Activated naive CD4-positive, alpha-beta T cell treated with anti-CD3 and anti-CD28 coated beads, Interleukin-2, amount 10 ng/mL, durations not matched to agents 7 days and 5 days (primary cell): ENCODE results near the gene COA3.
"Not testable (repeated sequence)": the region's sequence is repeated elsewhere in the genome, so short reads cannot be mapped to it uniquely, and the experiment has no call there.

Experiments
- CTCF ChIA-PET: fragments of 350-600 bp; sonication (Branson Sonifier 250); formaldehyde crosslinking; loops from one replicate; lab custom pipeline; 2021; ENCODE audit warnings: antibody characterized with exemption; lab: Charles Lee
- DNase-seq: peaks from one replicate; pipeline ENCODE4 v3.0.0-alpha.2; 2020
- H3K27ac Mint-ChIP-seq: one replicate; pipeline ENCODE4 v1.8.0; 2021; ENCODE audit warnings: mild to moderate bottlenecking, moderate library complexity, mixed read lengths
- H3K27me3 Mint-ChIP-seq: one replicate; pipeline ENCODE4 v1.8.0; 2021; ENCODE audit warnings: mild to moderate bottlenecking, mixed read lengths
- H3K36me3 Mint-ChIP-seq: one replicate; pipeline ENCODE4 v1.8.0; 2021; ENCODE audit warnings: mixed read lengths
- H3K4me1 Mint-ChIP-seq: one replicate; pipeline ENCODE4 v1.8.0; 2021; ENCODE audit warnings: mixed read lengths
- H3K4me3 Mint-ChIP-seq: one replicate; pipeline ENCODE4 v1.8.0; 2021; ENCODE audit warnings: mild to moderate bottlenecking, moderate library complexity, mixed read lengths
- H3K9me3 Mint-ChIP-seq: one replicate; pipeline ENCODE4 v1.8.0; 2021; ENCODE audit warnings: mixed read lengths

The COA3 gene

DNA sequence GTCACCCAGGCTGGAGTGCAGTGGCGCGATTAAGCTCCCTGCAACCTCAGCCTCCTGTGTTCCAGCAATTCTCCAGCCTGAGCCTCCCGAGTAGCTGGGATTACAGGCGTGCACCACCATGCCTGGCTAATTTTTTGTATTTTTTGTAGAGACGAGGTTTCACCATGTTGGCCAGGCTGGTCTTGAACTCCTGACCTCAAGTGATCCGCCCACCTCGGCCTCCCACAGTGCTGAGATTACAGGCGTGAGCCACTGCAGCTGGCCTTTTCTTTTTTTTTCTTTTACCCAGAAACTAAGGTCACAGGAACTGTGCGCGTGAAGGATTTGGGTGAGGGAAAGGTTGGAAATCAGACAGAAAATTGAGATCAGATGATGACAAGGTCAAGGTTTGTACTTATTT, 28.5 kb downstream of the COA3 start:
- Mint-ChIP-seq H3K27me3 (peaks cover 35% of the 10 kb centered on the region), H3K36me3 (peaks cover 18% of the 10 kb centered on the region), H3K4me1 (peaks cover 30% of the 10 kb centered on the region)
- not testable (repeated sequence) for H3K4me3 Mint-ChIP-seq, H3K9me3 Mint-ChIP-seq, H3K27ac Mint-ChIP-seq, DNase-seq
- CTCF ChIA-PET: interaction anchor here (1.4 kb wide), 1 partner anchor 192 kb away, joined by 3 read pairs; no protein-coding TSS in a partner anchor

DNA sequence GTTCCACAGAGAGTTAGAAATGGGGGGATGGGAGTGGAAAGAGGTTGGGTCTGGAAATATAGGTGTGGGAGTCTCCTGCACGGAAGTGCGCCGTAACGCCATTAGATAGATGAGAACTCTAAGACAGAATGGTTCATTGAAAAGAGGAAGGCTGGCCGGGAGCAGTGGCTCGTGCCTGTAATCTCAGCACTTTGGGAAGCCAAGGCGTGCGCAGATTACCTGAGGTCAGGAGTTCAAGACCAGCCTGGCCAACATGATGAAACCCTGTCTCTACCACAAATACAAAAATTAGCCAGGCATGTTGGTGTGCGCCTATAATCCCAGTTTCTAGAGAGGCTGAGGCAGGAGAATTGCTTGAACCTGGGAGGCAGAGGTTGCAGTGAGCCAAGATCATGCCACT, 30.5 kb downstream of the COA3 start:
- H3K9me3 Mint-ChIP-seq, H3K4me3 Mint-ChIP-seq, CTCF ChIA-PET, H3K27ac Mint-ChIP-seq, DNase-seq, H3K36me3 Mint-ChIP-seq: not testable (repeated sequence)
- Mint-ChIP-seq H3K27me3 (peaks cover 51% of the 10 kb centered on the region), H3K4me1 (peaks cover 13% of the 10 kb centered on the region)

GRCh38 chr17:42767512-42767911, 31.0 kb downstream of the COA3 start:
- Mint-ChIP-seq H3K36me3 (no peaks in the 10 kb centered on the region), H3K27ac (no peak overlapping the region), H3K9me3 (no peaks in the 10 kb centered on the region), H3K4me3 (no peak overlapping the region), H3K27me3 (peaks cover 56% of the 10 kb centered on the region), H3K4me1 (peaks cover 10% of the 10 kb centered on the region)
- no peak for DNase-seq
- CTCF ChIA-PET: no interaction called here

DNA sequence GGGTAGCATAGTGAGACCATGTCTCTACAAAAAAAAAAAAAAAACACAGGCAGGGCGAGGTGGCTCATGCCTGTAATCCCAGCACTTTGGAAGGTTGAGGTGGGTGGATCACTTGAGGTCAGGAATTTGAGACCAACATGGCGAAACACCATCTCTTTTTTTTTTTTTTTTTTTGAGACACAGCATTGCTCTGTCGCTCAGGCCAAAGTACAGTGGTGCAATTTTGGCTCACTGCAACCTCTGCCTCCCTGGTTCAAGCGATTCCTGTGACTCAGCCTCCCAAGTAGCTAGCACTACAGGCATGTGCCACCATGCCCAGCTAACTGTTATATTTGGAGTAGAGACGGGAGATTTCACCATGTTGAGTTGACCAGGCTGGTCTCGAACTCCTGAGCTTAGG, 32.4 kb downstream of the COA3 start:
- no peak for DNase-seq
- Mint-ChIP-seq H3K36me3 (no peaks in the 10 kb centered on the region), H3K4me1 (peaks cover 8% of the 10 kb centered on the region), H3K4me3 (no peak overlapping the region), H3K27ac (no peak overlapping the region), H3K27me3 (peaks cover 69% of the 10 kb centered on the region), H3K9me3 (no peaks in the 10 kb centered on the region)
- CTCF ChIA-PET: no interaction called here

GRCh38 chr17:42761638-42762037, 36.9 kb downstream of the COA3 start:
- no peaks in the 10 kb centered on the region for H3K36me3 Mint-ChIP-seq
- peak overlapping the region; percentile 28 for H3K4me3 Mint-ChIP-seq
- H3K27me3 Mint-ChIP-seq: peaks cover 91% of the 10 kb centered on the region
- CTCF ChIA-PET: interaction anchor here (0.9 to 5.3 kb wide), 6 partner anchors 11 to 183 kb away, joined by 3 to 77 read pairs (median 11); partner anchors contain the start of genes PSMC3IP and VPS25
- H3K27ac Mint-ChIP-seq: no peak overlapping the region
- H3K4me1 Mint-ChIP-seq: peaks cover 12% of the 10 kb centered on the region
- no peak for DNase-seq
- no peaks in the 10 kb centered on the region for H3K9me3 Mint-ChIP-seq

- Mint-ChIP-seq H3K27me3 (peaks cover 89% of the 10 kb centered on the region), H3K4me1 (peaks cover 12% of the 10 kb centered on the region), H3K36me3 (no peaks in the 10 kb centered on the region), H3K27ac (no peak within 1 kb of the TSS), H3K4me3 (peak within 1 kb of the TSS; percentile 41), H3K9me3 (no peaks in the 10 kb centered on the region)
- CTCF ChIA-PET: interaction anchor here (0.9 to 5.3 kb wide), 6 partner anchors 11 to 182 kb away, joined by 3 to 77 read pairs (median 3); partner anchors contain the start of gene PSMC3IP
- peak; percentile 38 for DNase-seq
Measured at GRCh38 chr17:42760652-42761581, 37.6 kb downstream of the COA3 start, which contains the start of gene RAMP2. TSS of gene RAMP2 (plus strand) at chr17:42761227. CDS start at chr17:42761262, 35 bp downstream.

DNA sequence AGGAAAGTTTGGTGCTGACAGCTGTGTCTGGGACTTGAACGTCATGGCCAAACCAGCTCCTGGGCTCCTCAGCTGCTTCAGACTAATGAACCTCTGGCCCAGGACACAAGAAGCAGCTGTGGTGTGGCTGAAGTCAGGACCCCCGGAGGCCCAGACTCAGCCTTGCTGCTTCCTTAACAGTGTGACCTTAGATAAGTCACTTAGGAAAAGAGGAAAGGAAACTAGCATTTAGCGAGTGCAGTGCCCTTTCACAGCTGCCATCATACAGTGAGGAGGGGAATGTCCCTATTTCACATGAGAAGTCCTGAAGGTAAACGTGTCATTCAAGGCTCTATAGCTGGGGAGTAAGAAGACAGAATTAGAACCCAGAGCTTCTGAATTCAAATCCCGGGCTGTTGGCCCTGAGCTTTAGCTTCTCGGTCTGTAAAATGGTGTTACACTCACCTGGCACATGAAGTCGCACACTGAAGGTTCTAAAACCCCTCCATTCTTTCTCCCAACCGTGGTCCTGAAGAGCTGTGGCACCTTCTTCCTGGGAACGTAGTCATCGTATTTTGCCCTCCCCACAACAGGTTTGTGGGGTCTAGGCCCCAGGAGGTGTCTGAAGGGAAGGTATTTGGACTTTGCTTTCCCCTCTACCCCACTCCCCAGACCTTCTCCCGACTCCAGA, 38.4 kb downstream of the COA3 start:
- H3K4me1 Mint-ChIP-seq: peaks cover 12% of the 10 kb centered on the region
- H3K27me3 Mint-ChIP-seq: peaks cover 92% of the 10 kb centered on the region
- no peak overlapping the region for H3K4me3 Mint-ChIP-seq
- H3K36me3 Mint-ChIP-seq: no peaks in the 10 kb centered on the region
- H3K27ac Mint-ChIP-seq: no peak overlapping the region
- DNase-seq: no peak
- H3K9me3 Mint-ChIP-seq: no peaks in the 10 kb centered on the region
- CTCF ChIA-PET: interaction anchor here (1.0 to 5.3 kb wide), 3 partner anchors 10 to 182 kb away, joined by 3 to 77 read pairs (median 3); partner anchors contain the start of gene PSMC3IP

DNA sequence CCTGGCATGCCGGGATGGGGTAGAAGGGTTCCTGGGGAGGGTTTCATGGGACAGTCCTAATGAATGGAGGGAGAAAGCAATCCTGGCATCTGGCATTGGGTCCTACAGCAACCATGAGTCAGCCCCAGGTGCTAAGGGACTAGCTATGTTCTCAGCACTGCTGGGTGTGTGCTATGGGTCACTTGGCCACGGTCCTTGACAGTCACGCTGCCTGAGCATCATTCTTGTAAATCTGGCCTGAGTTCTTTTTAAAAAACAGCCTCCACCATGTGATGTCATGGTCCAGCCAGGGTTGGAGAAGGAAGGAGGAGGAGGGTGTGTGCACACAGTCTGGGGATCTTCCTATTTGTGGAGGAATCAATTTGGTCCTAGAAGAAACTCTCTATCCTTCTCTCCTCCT, 43.7 kb downstream of the COA3 start:
- Mint-ChIP-seq H3K4me1 (no peaks in the 10 kb centered on the region), H3K27me3 (peaks cover 89% of the 10 kb centered on the region), H3K36me3 (no peaks in the 10 kb centered on the region), H3K4me3 (no peak overlapping the region), H3K9me3 (no peaks in the 10 kb centered on the region), H3K27ac (no peak overlapping the region)
- CTCF ChIA-PET: no interaction called here
- DNase-seq: no peak

GRCh38 chr17:42751628-42752027, 46.9 kb downstream of the COA3 start:
- DNase-seq: no peak
- Mint-ChIP-seq H3K36me3 (no peaks in the 10 kb centered on the region), H3K27me3 (peaks cover 85% of the 10 kb centered on the region), H3K27ac (no peak overlapping the region), H3K4me1 (no peaks in the 10 kb centered on the region), H3K4me3 (no peak overlapping the region), H3K9me3 (no peaks in the 10 kb centered on the region)
- CTCF ChIA-PET: interaction anchor here (2.8 kb wide), 1 partner anchor 12 kb away, joined by 10 read pairs; no protein-coding TSS in a partner anchor

GRCh38 chr17:42750739-42751344, 47.7 kb downstream of the COA3 start:
- H3K27ac Mint-ChIP-seq: no peak overlapping the region
- H3K36me3 Mint-ChIP-seq: no peaks in the 10 kb centered on the region
- DNase-seq: no peak
- H3K4me1 Mint-ChIP-seq: no peaks in the 10 kb centered on the region
- H3K27me3 Mint-ChIP-seq: peaks cover 85% of the 10 kb centered on the region
- H3K9me3 Mint-ChIP-seq: no peaks in the 10 kb centered on the region
- CTCF ChIA-PET: interaction anchor here (1.1 to 2.8 kb wide), 2 partner anchors 10 to 13 kb away, joined by 3 to 10 read pairs; partner anchors contain the start of gene RAMP2
- H3K4me3 Mint-ChIP-seq: no peak overlapping the region

DNA sequence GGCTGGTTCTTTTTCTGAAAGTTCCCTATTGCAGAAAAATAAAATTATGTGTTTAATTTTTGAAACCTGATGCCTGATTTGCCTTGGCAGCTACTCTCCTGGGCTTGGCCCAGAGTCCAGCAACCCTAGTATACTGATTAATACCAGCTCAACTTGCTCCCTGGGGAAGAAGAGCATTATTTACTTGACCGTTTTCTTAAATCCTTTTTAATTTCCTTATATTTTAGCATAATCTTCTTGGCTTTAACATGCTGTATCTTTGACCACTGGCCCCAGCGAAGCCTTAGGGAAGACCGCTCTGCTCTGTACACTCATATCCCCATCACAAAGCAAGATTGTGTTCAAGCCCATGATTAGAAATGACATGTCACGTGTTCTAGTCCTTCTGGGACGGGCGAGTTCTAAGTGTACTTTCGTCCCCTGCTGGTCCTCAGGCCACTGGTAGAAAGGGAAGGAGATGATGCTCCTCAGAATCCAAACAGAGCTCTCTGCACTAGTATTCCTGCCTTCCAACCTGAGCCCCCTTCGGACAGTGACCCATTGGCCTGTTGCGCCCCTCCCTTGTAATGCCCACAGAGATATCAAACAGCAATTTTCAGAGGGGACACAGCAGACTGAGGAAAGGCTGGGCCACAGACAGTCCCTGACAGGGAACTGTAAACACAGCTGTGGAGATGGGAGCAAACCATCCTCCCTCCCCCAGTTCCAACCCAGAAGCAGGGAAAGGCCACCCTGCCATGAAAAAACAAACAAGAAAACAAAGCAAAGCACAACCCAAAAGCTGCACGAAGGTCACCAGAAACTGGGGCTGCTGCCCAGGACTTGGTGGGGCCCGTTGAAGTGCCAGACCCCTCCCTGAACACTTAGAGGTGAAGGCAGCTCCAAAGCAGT, 49.4 kb downstream of the COA3 start:
- no peak for DNase-seq
- Mint-ChIP-seq H3K36me3 (no peaks in the 10 kb centered on the region), H3K9me3 (no peaks in the 10 kb centered on the region), H3K27ac (no peak overlapping the region), H3K4me1 (peaks cover 10% of the 10 kb centered on the region), H3K4me3 (no peak overlapping the region), H3K27me3 (peaks cover 77% of the 10 kb centered on the region)
- CTCF ChIA-PET: interaction anchor here (1.0 to 2.8 kb wide), 3 partner anchors 14 to 342 kb away, joined by 3 to 10 read pairs (median 5); no protein-coding TSS in a partner anchor

GRCh38 chr17:42748202-42748907, 50.1 kb downstream of the COA3 start:
- Mint-ChIP-seq H3K36me3 (no peaks in the 10 kb centered on the region), H3K9me3 (no peaks in the 10 kb centered on the region), H3K27ac (no peak overlapping the region), H3K4me3 (no peak overlapping the region), H3K27me3 (peaks cover 69% of the 10 kb centered on the region), H3K4me1 (peaks cover 18% of the 10 kb centered on the region)
- no peak for DNase-seq
- CTCF ChIA-PET: interaction anchor here (1.0 kb wide), 1 partner anchor 15 kb away, joined by 5 read pairs; no protein-coding TSS in a partner anchor
